Hematopoietic multipotent progenitor cell (in vitro differentiated cells): ENCODE results near the gene CCDC63. TPM values are rescaled to one million over a fixed set of nuclear protein-coding genes. Genes with fewer than 3 reads are reported as not detected.
"Not testable (repeated sequence)": the region's sequence is repeated elsewhere in the genome, so short reads cannot be mapped to it uniquely, and the experiment has no call there.

Experiments used
- DNase-seq, 3 donors: peaks; one replicate each; pipeline ENCODE4 v3.0.0-alpha.2; 2011 to 2015; ENCODE audit warnings: low read depth in 2 of 3, low spot score in 2 of 3
- total RNA-seq: library from RNA; depleted of rRNA; stranded (reverse); fragments of >200 nt; gene quantifications from one replicate; pipeline ENCODE4 v1.2.3, GENCODE V29; 2012

CCDC63 gene
- total RNA-seq, 1 donor, result not detected

DNA sequence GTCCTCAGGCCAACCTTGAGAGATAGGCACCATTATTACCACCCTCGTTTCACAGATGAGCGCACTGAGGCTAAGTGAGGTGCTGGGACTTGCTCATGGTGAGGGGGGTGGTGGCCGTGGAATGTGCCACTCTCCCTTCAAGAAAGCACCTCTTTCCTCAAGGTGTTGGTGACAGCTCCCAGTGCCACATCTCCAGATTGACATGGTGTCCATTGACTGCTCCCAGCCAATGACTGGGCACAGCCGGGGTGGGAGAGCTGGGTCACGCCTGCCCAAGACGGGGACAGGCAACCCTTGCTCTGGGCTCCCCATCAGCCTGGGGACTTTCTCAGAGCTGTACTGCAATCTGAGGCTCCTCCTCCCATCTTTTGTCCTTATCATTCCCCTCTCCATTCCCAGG is 94.6 kb downstream of the CCDC63 start:
- no peak for DNase-seq

DNA sequence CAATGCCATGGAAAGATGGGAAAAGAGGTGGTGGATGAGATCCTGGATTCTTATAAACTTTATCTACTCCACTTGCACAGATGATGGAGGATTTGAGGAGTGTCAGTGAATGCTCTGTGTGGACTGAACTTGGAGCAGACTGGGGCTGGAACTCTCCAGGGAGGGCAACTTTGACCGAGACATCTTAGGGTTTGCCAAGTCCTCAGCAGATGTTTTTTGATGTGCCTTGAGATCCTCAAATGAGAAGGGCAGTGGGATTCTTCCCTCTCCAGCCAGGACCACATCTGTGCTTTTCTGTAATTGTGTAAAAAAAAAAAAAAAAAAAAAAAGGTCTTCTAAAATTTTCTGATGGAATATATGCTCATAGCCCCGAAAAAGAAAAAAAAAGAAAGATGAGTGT is 96.6 kb downstream of the CCDC63 start:
- DNase-seq, result no peak

DNA sequence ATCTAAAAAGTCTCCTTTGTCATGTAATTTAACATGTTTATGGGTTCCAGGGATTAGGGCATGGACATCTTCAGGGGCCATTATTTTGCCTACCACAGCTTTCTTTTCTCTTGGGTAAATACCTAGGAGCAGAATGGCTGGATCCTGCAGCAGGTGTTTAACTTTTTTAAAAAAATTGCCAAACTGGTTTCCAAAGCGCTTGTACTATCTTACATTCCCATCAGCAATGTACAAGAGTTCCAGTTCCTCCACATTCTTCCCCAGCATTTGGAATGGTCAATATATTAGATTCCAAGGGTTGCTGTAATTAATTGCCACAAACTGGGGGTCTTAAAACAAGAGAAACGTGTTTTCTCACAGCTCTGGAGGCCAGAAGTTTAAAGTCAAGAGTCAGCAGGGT is 101.3 kb downstream of the CCDC63 start:
- no peak for DNase-seq

DNA sequence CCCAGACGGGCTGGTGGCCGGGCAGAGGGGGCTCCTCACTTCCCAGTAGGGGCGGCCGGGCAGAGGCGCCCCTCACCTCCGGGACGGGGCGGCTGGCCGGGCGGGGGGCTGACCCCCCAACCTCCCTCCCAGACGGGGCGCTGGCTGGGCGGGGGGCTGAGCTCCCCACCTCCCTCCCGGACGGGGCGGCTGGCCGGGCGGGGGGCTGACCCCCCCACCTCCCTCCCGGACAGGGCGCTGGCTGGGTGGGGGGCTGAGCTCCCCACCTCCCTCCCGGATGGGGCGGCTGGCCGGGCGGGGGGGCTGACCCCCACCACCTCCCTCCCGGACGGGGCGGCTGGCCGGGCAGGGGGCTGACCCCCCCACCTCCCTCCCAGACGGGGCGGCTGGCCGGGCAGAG is 103.7 kb downstream of the CCDC63 start:
- not testable (repeated sequence) for DNase-seq

DNA sequence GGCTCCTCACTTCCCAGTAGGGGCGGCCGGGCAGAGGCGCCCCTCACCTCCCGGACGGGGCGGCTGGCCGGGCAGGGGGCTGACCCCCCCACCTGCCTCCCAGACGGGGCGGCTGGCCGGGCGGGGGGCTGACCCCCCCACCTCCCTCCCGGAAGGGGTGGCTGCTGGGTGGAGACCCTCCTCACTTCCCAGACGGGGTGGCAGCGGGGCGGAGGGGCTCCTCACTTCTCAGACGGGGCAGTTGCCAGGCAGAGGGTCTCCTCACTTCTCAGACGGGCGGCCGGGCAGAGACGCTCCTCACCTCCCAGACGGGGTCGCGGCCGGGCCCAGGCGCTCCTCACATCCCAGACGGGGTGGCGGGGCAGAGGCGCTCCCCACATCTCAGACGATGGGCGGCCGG is 104.1 kb downstream of the CCDC63 start:
- DNase-seq, result not testable (repeated sequence)

Other genes with a start within 250 kb of the CCDC63 start
- 14.0 TPM for gene TCTN1, start 232.9 kb upstream of the CCDC63 start, total RNA-seq
- gene HVCN1, start 157.9 kb upstream of the CCDC63 start, total RNA-seq, result 8.6 TPM
- gene PPP1CC, start 104.1 kb upstream of the CCDC63 start, total RNA-seq, result 45.8 TPM
- not detected for gene MYL2, start 73.6 kb downstream of the CCDC63 start, total RNA-seq
- not detected for gene CUX2, start 187.2 kb downstream of the CCDC63 start, total RNA-seq